SK-N-SH treated with all-trans-retinoic acid at 6 μM for 48 hours (cell line): ENCODE measurements around the gene TRIM34.
"Not testable (repeated sequence)": the region's sequence is repeated elsewhere in the genome, so short reads cannot be mapped to it uniquely, and the experiment has no call there.

Source experiments
- ATAC-seq: fragments of 200-7000 bp; cut with Tn5 transposase; 3 replicates; pipeline ENCODE4 v1.9.1; 2020; ENCODE audit warnings: mild to moderate bottlenecking, moderate library complexity
- CREB5 ChIP-seq: fragments of 250-450 bp; sonication (Bioruptor Pico); IDR thresholded peaks from 2 replicates; pipeline ENCODE4 v1.5.1; 2020; ENCODE audit warnings: low read depth, mild to moderate bottlenecking, moderate library complexity
- GLIS3 ChIP-seq: fragments of 250-450 bp; sonication (Bioruptor Pico); IDR thresholded peaks from 2 replicates; pipeline ENCODE4 v1.5.0; 2020; ENCODE audit warnings: mild to moderate bottlenecking, moderate library complexity
- ISL1 ChIP-seq: fragments of 250-450 bp; sonication (Bioruptor Pico); IDR thresholded peaks from 2 replicates; pipeline ENCODE4 v2.1.2; 2022; ENCODE audit warnings: mild to moderate bottlenecking, moderate library complexity
- OSR1 ChIP-seq: fragments of 250-450 bp; sonication (Bioruptor Pico); IDR thresholded peaks from 2 replicates; pipeline ENCODE4 v1.8.0; 2022; ENCODE audit warnings: moderate library complexity, mild to moderate bottlenecking, inconsistent platforms
- POU6F1 ChIP-seq: fragments of 250-450 bp; sonication (Bioruptor Pico); IDR thresholded peaks from 2 replicates; pipeline ENCODE4 v1.8.0; 2021; ENCODE audit warnings: low read depth, mild to moderate bottlenecking, moderate library complexity, borderline replicate concordance
- PPARA ChIP-seq: fragments of 250-450 bp; sonication (Bioruptor Pico); IDR thresholded peaks from 2 replicates; pipeline ENCODE4 v1.5.0; 2020; ENCODE audit warnings: mild to moderate bottlenecking, borderline replicate concordance
- RARB ChIP-seq: fragments of 250-450 bp; sonication (Bioruptor Pico); IDR thresholded peaks from 2 replicates; pipeline ENCODE4 v1.8.0; 2021; ENCODE audit warnings: mild to moderate bottlenecking, moderate library complexity
- SNAI2 ChIP-seq: fragments of 250-450 bp; sonication (Bioruptor Pico); IDR thresholded peaks from 2 replicates; pipeline ENCODE4 v1.5.0; 2020; ENCODE audit warnings: mild to moderate bottlenecking, moderate library complexity
- TOX ChIP-seq: fragments of 250-450 bp; sonication (Bioruptor Pico); IDR thresholded peaks from 2 replicates; pipeline ENCODE4 v1.8.0; 2021; ENCODE audit warnings: mild to moderate bottlenecking, moderate library complexity, borderline replicate concordance
- ZC3H10 ChIP-seq: fragments of 250-450 bp; sonication (Bioruptor Pico); IDR thresholded peaks from 2 replicates; pipeline ENCODE4 v1.5.1; 2021; ENCODE audit warnings: mild to moderate bottlenecking, moderate library complexity
- ZFP3 ChIP-seq: fragments of 250-450 bp; sonication (Bioruptor Pico); IDR thresholded peaks from 2 replicates; pipeline ENCODE4 v1.5.0; 2020; ENCODE audit warnings: mild to moderate bottlenecking, moderate library complexity
- ZFP30 ChIP-seq: fragments of 450-650 bp; formaldehyde crosslinking; IDR thresholded peaks from 2 replicates; pipeline ENCODE4 v1.5.0; 2022; ENCODE audit warnings: mild to moderate bottlenecking, moderate library complexity
- ZNF565 ChIP-seq: fragments of 450-650 bp; formaldehyde crosslinking; conservative IDR thresholded peaks from 2 replicates; pipeline ENCODE4 v1.5.0; 2020; ENCODE audit warnings: low read depth, mild to moderate bottlenecking, moderate library complexity
- ZNF70 ChIP-seq: fragments of 450-650 bp; formaldehyde crosslinking; IDR thresholded peaks from 2 replicates; pipeline ENCODE4 v1.5.0; 2020; ENCODE audit warnings: mild to moderate bottlenecking, moderate library complexity
- ZNF8 ChIP-seq: fragments of 450-650 bp; formaldehyde crosslinking; IDR thresholded peaks from 2 replicates; pipeline ENCODE4 v1.5.0; 2020; ENCODE audit warnings: mild to moderate bottlenecking, moderate library complexity
- TF ChIP-seq, protein P1 (sequence below): fragments of 250-450 bp; sonication (Bioruptor Pico); IDR thresholded peaks from 2 replicates; pipeline ENCODE4 v1.5.1; 2021; ENCODE audit warnings: mild to moderate bottlenecking, moderate library complexity
- TF ChIP-seq, protein P2 (sequence below): fragments of 250-450 bp; sonication (Bioruptor Pico); IDR thresholded peaks from 2 replicates; pipeline ENCODE4 v1.5.0; 2020; ENCODE audit warnings: mild to moderate bottlenecking, moderate library complexity

The TRIM34 gene

GRCh38 chr11:5624489-5625279 is at the start of gene TRIM34:
Gene TRIM34, plus strand, starts transcription at chr11:5625001. Its CDS starts 7,331 bp downstream, at chr11:5632332.
- TF ChIP-seq, protein P1, sequence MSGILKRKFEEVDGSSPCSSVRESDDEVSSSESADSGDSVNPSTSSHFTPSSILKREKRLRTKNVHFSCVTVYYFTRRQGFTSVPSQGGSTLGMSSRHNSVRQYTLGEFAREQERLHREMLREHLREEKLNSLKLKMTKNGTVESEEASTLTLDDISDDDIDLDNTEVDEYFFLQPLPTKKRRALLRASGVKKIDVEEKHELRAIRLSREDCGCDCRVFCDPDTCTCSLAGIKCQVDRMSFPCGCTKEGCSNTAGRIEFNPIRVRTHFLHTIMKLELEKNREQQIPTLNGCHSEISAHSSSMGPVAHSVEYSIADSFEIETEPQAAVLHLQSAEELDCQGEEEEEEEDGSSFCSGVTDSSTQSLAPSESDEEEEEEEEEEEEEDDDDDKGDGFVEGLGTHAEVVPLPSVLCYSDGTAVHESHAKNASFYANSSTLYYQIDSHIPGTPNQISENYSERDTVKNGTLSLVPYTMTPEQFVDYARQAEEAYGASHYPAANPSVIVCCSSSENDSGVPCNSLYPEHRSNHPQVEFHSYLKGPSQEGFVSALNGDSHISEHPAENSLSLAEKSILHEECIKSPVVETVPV (CRISPR knock-in tag) = no peak
- TF ChIP-seq, protein P2, sequence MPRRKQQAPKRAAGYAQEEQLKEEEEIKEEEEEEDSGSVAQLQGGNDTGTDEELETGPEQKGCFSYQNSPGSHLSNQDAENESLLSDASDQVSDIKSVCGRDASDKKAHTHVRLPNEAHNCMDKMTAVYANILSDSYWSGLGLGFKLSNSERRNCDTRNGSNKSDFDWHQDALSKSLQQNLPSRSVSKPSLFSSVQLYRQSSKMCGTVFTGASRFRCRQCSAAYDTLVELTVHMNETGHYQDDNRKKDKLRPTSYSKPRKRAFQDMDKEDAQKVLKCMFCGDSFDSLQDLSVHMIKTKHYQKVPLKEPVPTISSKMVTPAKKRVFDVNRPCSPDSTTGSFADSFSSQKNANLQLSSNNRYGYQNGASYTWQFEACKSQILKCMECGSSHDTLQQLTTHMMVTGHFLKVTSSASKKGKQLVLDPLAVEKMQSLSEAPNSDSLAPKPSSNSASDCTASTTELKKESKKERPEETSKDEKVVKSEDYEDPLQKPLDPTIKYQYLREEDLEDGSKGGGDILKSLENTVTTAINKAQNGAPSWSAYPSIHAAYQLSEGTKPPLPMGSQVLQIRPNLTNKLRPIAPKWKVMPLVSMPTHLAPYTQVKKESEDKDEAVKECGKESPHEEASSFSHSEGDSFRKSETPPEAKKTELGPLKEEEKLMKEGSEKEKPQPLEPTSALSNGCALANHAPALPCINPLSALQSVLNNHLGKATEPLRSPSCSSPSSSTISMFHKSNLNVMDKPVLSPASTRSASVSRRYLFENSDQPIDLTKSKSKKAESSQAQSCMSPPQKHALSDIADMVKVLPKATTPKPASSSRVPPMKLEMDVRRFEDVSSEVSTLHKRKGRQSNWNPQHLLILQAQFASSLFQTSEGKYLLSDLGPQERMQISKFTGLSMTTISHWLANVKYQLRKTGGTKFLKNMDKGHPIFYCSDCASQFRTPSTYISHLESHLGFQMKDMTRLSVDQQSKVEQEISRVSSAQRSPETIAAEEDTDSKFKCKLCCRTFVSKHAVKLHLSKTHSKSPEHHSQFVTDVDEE (CRISPR knock-in tag) = no peak
- TF ChIP-seq OSR1 (CRISPR knock-in tag) (no peak), SNAI2 (CRISPR knock-in tag) (no peak)
- ATAC-seq = peak; percentile 94

DNA sequence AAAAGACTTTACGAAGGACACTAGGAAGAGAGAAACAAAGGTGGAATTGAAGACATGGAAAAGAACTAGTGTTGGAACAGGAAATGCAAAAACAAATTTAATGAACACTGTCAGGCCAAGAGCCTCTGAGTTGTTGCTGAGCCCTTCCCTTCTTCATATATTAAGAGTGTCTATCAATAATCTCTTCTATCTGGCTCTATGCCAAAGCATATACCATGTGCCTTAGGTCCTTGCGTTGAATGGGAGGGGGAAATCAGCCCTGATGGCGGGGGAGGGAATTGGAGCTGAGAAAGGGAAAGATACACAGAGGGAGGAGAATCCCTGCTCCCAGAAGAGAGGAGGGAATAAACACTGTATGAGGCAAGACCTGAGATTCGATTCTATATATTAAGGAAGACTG is 49.6 kb upstream of the TRIM34 start:
- ATAC-seq = no peak
- no peak for TF ChIP-seq ZNF565 (CRISPR knock-in tag)
- TF ChIP-seq, protein P2 (CRISPR knock-in tag) = no peak

DNA sequence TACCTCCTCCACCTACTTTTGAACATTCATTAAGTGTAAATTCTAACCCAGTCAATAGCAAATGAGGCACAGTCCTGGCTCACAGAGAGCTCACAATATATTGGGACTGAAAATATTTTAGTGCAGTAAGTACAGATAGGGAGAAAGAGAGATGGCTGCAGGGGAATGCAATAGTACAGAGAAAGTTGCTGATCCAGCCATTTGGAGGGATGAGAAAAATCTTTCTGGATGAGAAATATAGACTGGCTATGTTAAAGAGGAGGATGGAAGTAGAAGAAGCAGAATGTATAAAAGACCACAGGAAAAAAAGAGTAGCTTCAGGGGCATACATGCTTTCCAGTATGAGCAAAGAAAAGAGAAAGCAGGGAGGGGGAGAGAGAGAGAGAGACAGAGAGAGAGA is 47.7 kb upstream of the TRIM34 start:
- ATAC-seq = no peak
- TF ChIP-seq GLIS3 (CRISPR knock-in tag) (no peak), SNAI2 (CRISPR knock-in tag) (no peak), TOX (CRISPR knock-in tag) (no peak), ZNF70 (CRISPR knock-in tag) (no peak), ZNF565 (CRISPR knock-in tag) (no peak)
- TF ChIP-seq, protein P1 (CRISPR knock-in tag) = no peak

DNA sequence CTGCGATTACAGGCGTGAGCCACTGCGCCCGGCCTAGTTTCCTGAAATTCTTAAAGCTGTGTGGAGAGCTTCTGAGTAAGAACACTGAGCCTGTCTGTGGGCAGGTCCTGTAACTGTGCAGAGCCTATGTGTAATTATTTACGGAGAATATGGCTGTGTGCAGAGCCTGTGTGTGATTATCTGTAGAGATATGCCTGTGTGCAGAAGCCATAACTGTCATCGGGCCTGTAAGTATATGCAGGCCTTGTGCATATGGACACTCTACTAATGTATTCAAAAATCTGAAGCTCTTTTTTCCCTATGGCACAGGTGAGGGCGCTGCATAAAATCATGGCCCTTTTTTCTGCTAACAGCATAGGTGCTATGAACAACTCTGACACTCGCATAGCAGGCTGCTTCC is 44.2 kb upstream of the TRIM34 start, which contains the start of gene OR52B6:
Gene OR52B6 (plus strand): TSS at position 301 of the 400 bp plus-strand sequence. CDS start 0 bp downstream, at position 301.
- ATAC-seq = no peak
- TF ChIP-seq GLIS3 (CRISPR knock-in tag) (no peak), ZNF70 (CRISPR knock-in tag) (no peak), ISL1 (CRISPR knock-in tag) (no peak)

DNA sequence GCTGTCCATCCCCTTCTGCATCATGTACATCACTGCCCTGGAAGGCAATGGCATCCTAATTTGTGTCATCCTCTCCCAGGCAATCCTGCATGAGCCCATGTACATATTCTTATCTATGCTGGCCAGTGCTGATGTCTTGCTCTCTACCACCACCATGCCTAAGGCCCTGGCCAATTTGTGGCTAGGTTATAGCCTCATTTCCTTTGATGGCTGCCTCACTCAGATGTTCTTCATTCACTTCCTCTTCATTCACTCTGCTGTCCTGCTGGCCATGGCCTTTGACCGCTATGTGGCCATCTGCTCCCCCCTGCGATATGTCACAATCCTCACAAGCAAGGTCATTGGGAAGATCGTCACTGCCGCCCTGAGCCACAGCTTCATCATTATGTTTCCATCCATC is 43.8 kb upstream of the TRIM34 start:
- TF ChIP-seq ZFP3 (CRISPR knock-in tag) = no peak
- no peak for TF ChIP-seq ZC3H10 (CRISPR knock-in tag)
- no peak for TF ChIP-seq POU6F1
- TF ChIP-seq ZNF70 (CRISPR knock-in tag) = no peak
- no peak for TF ChIP-seq RARB (CRISPR knock-in tag)
- TF ChIP-seq ISL1 (CRISPR knock-in tag) = no peak
- no peak for TF ChIP-seq OSR1 (CRISPR knock-in tag)
- TF ChIP-seq GLIS3 (CRISPR knock-in tag) = no peak
- TF ChIP-seq CREB5 (CRISPR knock-in tag) = no peak
- TF ChIP-seq TOX (CRISPR knock-in tag) = no peak
- TF ChIP-seq ZFP30 (CRISPR knock-in tag) = no peak
- TF ChIP-seq ZNF8 (CRISPR knock-in tag) = no peak
- no peak for TF ChIP-seq PPARA (CRISPR knock-in tag)
- ATAC-seq = no peak

- ATAC-seq = not testable (repeated sequence)
Observed at GRCh38 chr11:5584458-5584857, 40.3 kb upstream of the TRIM34 start.

- ATAC-seq = not testable (repeated sequence)
Observed at GRCh38 chr11:5589906-5590305, 34.9 kb upstream of the TRIM34 start.
